Astrocyte (in vitro differentiated cells and primary cell): ENCODE data around the gene DCP2. TPM values are rescaled to one million over a fixed set of nuclear protein-coding genes. Genes with fewer than 3 reads are reported as not detected.
A peak's percentile ranks its signal among the peaks of the same experiment; 100 is the strongest.

Source experiments
- DNase-seq: peaks from one replicate; pipeline ENCODE4 v3.0.0-alpha.2; 2010; ENCODE audit warnings: low read depth
- FAIRE-seq: peaks from 2 replicates; lab custom pipeline; 2011; peaks lifted over from hg19 to GRCh38; lab: Jason Lieb, UNC
- H2AFZ ChIP-seq: 2 replicates; pipeline ENCODE4 v1.6.0; 2012; ENCODE audit warnings: low read depth, low read length, inconsistent platforms
- H3K27ac ChIP-seq: 2 replicates; pipeline ENCODE4 v1.5.1; 2011; ENCODE audit warnings: low read depth, low read length, inconsistent platforms
- H3K27me3 ChIP-seq: 2 replicates; pipeline ENCODE4 v1.6.0; 2011; ENCODE audit warnings: low read length, inconsistent platforms; ENCODE audit not compliant: insufficient read depth
- H3K36me3 ChIP-seq: 2 replicates; pipeline ENCODE4 v1.5.1; 2011; ENCODE audit warnings: low read length, inconsistent platforms; ENCODE audit not compliant: insufficient read depth
- H3K4me1 ChIP-seq: 2 replicates; pipeline ENCODE4 v1.5.1; 2011; ENCODE audit warnings: low read length, inconsistent platforms; ENCODE audit not compliant: insufficient read depth
- H3K4me2 ChIP-seq: 2 replicates; pipeline ENCODE4 v1.6.0; 2012; ENCODE audit warnings: low read length, inconsistent platforms
- H3K4me3 ChIP-seq: 2 replicates; pipeline ENCODE4 v1.5.1; 2011; ENCODE audit warnings: low read depth, mild to moderate bottlenecking, low read length, inconsistent platforms; ENCODE audit not compliant: insufficient read depth
- H3K79me2 ChIP-seq: 2 replicates; pipeline ENCODE4 v1.6.0; 2012; ENCODE audit warnings: mild to moderate bottlenecking, low read length, inconsistent platforms; ENCODE audit not compliant: insufficient read depth
- H3K9ac ChIP-seq: 2 replicates; pipeline ENCODE4 v1.6.0; 2012; ENCODE audit warnings: mild to moderate bottlenecking, low read length, inconsistent platforms
- H3K9me3 ChIP-seq: 2 replicates; pipeline ENCODE4 v1.5.1; 2012; ENCODE audit warnings: low read depth, mild to moderate bottlenecking, low read length, inconsistent platforms; ENCODE audit not compliant: insufficient read depth
- H4K20me1 ChIP-seq: 2 replicates; pipeline ENCODE4 v1.6.0; 2012; ENCODE audit warnings: low read length, inconsistent platforms; ENCODE audit not compliant: insufficient read depth
- H3K27ac Mint-ChIP-seq: one replicate; pipeline ENCODE4 v1.8.0; 2021; ENCODE audit warnings: mild to moderate bottlenecking, mixed read lengths; ENCODE audit not compliant: unreplicated experiment
- H3K27me3 Mint-ChIP-seq: one replicate; pipeline ENCODE4 v1.8.0; 2021; ENCODE audit warnings: low read depth, mixed read lengths; ENCODE audit not compliant: unreplicated experiment
- H3K36me3 Mint-ChIP-seq: one replicate; pipeline ENCODE4 v1.8.0; 2021; ENCODE audit warnings: low read depth, mixed read lengths; ENCODE audit not compliant: unreplicated experiment
- H3K4me1 Mint-ChIP-seq: one replicate; pipeline ENCODE4 v1.8.0; 2021; ENCODE audit warnings: low read depth, mixed read lengths; ENCODE audit not compliant: unreplicated experiment
- H3K4me3 Mint-ChIP-seq: one replicate; pipeline ENCODE4 v1.8.0; 2021; ENCODE audit warnings: mild to moderate bottlenecking, moderate library complexity, mixed read lengths; ENCODE audit not compliant: unreplicated experiment
- H3K9me3 Mint-ChIP-seq: one replicate; pipeline ENCODE4 v1.8.0; 2021; ENCODE audit warnings: mild to moderate bottlenecking, mixed read lengths; ENCODE audit not compliant: unreplicated experiment
- EZH2 ChIP-seq: IDR thresholded peaks from 2 replicates; pipeline ENCODE4 v1.6.1; 2012; ENCODE audit warnings: mild to moderate bottlenecking, low read length, inconsistent platforms; ENCODE audit not compliant: insufficient read depth
- total RNA-seq: library from RNA; stranded (reverse); gene quantifications from 2 replicates; pipeline ENCODE4 v1.2.1, GENCODE V29; 2021
- TF ChIP-seq, protein P1 (sequence below): IDR thresholded peaks from 2 replicates; pipeline ENCODE4 v1.5.1; 2011; ENCODE audit warnings: low read depth, mild to moderate bottlenecking, inconsistent platforms, low read length, moderate library complexity; ENCODE audit not compliant: insufficient read depth

The DCP2 gene
- total RNA-seq, 1 donor from 2014 or later, result 48.9 TPM

DNA sequence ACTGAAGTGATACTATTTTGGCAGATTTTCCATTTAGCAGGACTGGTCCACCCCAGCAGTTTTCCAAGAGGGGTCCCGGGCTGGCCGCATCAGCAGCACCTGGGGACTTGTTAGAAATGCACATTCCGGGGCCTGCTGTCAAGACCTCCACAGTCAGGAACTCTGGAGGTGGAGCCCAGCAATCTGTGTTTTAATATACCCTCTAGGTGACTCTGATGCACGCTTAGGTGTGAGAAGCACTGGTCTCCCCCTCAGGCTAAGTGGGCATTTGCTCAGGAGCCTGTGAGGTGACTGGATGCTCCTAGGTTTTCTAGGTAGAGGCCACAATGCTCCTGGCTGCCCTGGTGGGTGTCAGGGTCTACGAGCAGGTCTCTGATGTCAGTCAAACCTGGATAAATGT lies 81.7 kb downstream of the DCP2 start:
- H3K9me3 ChIP-seq, result no peaks in the 10 kb centered on the region
- TF ChIP-seq, protein P1, sequence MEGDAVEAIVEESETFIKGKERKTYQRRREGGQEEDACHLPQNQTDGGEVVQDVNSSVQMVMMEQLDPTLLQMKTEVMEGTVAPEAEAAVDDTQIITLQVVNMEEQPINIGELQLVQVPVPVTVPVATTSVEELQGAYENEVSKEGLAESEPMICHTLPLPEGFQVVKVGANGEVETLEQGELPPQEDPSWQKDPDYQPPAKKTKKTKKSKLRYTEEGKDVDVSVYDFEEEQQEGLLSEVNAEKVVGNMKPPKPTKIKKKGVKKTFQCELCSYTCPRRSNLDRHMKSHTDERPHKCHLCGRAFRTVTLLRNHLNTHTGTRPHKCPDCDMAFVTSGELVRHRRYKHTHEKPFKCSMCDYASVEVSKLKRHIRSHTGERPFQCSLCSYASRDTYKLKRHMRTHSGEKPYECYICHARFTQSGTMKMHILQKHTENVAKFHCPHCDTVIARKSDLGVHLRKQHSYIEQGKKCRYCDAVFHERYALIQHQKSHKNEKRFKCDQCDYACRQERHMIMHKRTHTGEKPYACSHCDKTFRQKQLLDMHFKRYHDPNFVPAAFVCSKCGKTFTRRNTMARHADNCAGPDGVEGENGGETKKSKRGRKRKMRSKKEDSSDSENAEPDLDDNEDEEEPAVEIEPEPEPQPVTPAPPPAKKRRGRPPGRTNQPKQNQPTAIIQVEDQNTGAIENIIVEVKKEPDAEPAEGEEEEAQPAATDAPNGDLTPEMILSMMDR, result no peak
- no peak for TF ChIP-seq EZH2
- no peak overlapping the region for H3K4me3 ChIP-seq
- Mint-ChIP-seq H3K36me3 (peaks cover 21% of the 10 kb centered on the region), H3K27me3 (no peaks in the 10 kb centered on the region), H3K4me1 (peaks cover 54% of the 10 kb centered on the region), H3K9me3 (no peaks in the 10 kb centered on the region), H3K27ac (no peak overlapping the region), H3K4me3 (no peak overlapping the region)
- peaks cover 4% of the 10 kb centered on the region for H3K36me3 ChIP-seq
- H3K27me3 ChIP-seq, result no peaks in the 10 kb centered on the region
- H3K27ac ChIP-seq, result no peak overlapping the region
- no peak overlapping the region for H2AFZ ChIP-seq
- H3K4me1 ChIP-seq, result peaks cover 46% of the 10 kb centered on the region
- H4K20me1 ChIP-seq, result no peaks in the 10 kb centered on the region
- FAIRE-seq (no peak), DNase-seq (no peak)
- no peaks in the 10 kb centered on the region for H3K79me2 ChIP-seq
- peak overlapping the region; percentile 61 for H3K9ac ChIP-seq
- H3K4me2 ChIP-seq, result no peak overlapping the region

DNA sequence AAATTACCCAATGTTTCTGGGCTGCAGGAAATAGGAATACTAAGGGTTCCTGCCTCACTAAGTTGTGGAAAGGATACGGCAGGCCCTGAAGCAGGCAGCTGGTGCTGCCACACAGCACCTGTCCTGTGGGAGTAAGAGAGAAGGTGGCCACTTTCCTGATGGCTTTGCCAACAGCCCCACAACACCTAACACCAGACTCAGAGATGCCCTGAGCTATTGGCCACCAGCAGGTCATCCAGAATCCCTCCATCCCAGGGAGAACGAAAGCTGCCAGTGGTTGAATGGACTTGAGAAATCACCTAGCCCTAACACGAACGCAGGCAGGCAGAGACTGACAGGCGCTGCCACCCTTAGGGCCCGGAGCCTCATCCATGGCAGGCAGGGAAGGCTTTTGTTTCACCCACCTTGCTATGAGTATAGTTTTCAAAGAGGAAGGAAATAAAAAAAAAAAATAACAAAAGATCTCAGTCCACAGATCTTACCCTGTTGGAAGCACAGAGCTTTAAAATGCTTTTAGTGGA lies 82.2 kb downstream of the DCP2 start:
- Histone ChIP-seq H2AFZ (no peak overlapping the region), H3K4me1 (peaks cover 48% of the 10 kb centered on the region), H4K20me1 (no peaks in the 10 kb centered on the region), H3K4me2 (peak overlapping the region; percentile 66), H3K9me3 (no peaks in the 10 kb centered on the region), H3K27ac (peak overlapping the region; percentile 58), H3K4me3 (no peak overlapping the region), H3K27me3 (no peaks in the 10 kb centered on the region), H3K9ac (peak overlapping the region; percentile 61), H3K36me3 (peaks cover 2% of the 10 kb centered on the region), H3K79me2 (no peaks in the 10 kb centered on the region)
- DNase-seq, result no peak
- peaks cover 59% of the 10 kb centered on the region for H3K4me1 Mint-ChIP-seq
- H3K27me3 Mint-ChIP-seq, result no peaks in the 10 kb centered on the region
- H3K4me3 Mint-ChIP-seq, result no peak overlapping the region
- H3K9me3 Mint-ChIP-seq, result no peaks in the 10 kb centered on the region
- FAIRE-seq, result no peak
- H3K36me3 Mint-ChIP-seq, result peaks cover 24% of the 10 kb centered on the region
- H3K27ac Mint-ChIP-seq, result peak overlapping the region; percentile 92
- TF ChIP-seq, protein P1, result no peak
- no peak for TF ChIP-seq EZH2

DNA sequence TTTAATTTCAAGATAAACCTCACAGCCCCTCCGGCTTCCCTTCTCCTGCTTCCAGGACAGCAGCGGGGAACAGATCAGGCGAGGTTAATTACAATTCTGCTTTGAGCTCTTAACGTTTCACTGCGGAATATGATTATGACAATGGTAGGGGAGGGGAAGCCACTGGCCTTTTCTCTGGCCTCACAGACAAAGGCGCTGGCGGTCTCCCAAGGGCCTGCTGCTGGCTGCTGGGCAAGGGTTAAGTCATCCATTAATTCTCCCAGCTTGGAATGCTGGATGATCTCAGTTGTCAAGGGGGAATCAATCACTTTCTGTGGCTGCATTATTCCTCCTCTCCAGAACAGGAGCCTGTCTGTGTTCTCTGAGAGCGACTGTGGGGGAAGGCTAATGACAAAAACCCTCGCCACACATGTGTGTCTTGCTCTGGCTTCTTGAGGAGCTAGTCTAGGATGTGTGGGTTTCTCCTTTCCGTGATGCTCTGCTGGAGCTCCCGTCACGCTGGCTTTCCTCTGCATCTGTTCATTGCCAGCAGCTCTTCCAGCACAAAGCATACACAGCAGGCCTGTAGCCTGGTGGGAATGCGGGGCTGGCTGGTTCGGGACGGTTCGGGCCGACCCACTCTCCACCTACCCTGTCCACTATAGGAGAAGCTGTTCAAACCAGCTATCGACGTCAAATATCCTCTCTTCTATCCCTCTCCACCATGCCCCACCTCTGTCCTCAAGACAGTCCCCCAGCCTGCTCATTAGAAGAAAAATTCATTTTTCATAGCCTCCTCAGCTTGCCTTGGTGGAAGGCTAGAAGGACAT lies 82.8 kb downstream of the DCP2 start:
- Histone ChIP-seq H3K79me2 (no peaks in the 10 kb centered on the region), H3K4me2 (peak overlapping the region; percentile 66), H2AFZ (no peak overlapping the region), H3K36me3 (no peaks in the 10 kb centered on the region), H3K27ac (peak overlapping the region; percentile 58), H4K20me1 (no peaks in the 10 kb centered on the region), H3K9ac (peak overlapping the region; percentile 61), H3K9me3 (no peaks in the 10 kb centered on the region), H3K27me3 (no peaks in the 10 kb centered on the region), H3K4me1 (peaks cover 48% of the 10 kb centered on the region), H3K4me3 (no peak overlapping the region)
- H3K4me3 Mint-ChIP-seq, result peak overlapping the region; percentile 36
- TF ChIP-seq EZH2, result no peak
- TF ChIP-seq, protein P1, result no peak
- H3K36me3 Mint-ChIP-seq, result peaks cover 24% of the 10 kb centered on the region
- DNase-seq (peak; percentile 95), FAIRE-seq (peak; percentile 29)
- peaks cover 56% of the 10 kb centered on the region for H3K4me1 Mint-ChIP-seq
- no peaks in the 10 kb centered on the region for H3K27me3 Mint-ChIP-seq
- H3K27ac Mint-ChIP-seq, result peak overlapping the region; percentile 92
- no peaks in the 10 kb centered on the region for H3K9me3 Mint-ChIP-seq
